Smooth muscle cell of the brain vasculature (primary cell): ENCODE measurements around the gene SLC45A3.
"Not testable (repeated sequence)": the region's sequence is repeated elsewhere in the genome, so short reads cannot be mapped to it uniquely, and the experiment has no call there.

Source experiments
- DNase-seq: peaks from one replicate; pipeline ENCODE4 v3.0.0-alpha.2; 2012; ENCODE audit warnings: low read depth, low spot score

Gene SLC45A3

GRCh38 chr1:205636138-205636530, 44.2 kb downstream of the SLC45A3 start:
- not testable (repeated sequence) for DNase-seq

GRCh38 chr1:205633421-205633976, 46.8 kb downstream of the SLC45A3 start:
- DNase-seq, result no peak

- DNase-seq, result no peak
Measured at GRCh38 chr1:205632669-205633169, 47.6 kb downstream of the SLC45A3 start.

- peak; percentile 95 for DNase-seq
Measured at GRCh38 chr1:205631768-205632668, 48.3 kb downstream of the SLC45A3 start, which contains the start of gene ELK4. Gene ELK4 (minus strand): TSS chr1:205632011. CDS start chr1:205623882, 8,129 bp downstream.

- DNase-seq, result peak; percentile 36
Measured at GRCh38 chr1:205631010-205631767, 49.1 kb downstream of the SLC45A3 start.

GRCh38 chr1:205630651-205631009, 49.7 kb downstream of the SLC45A3 start:
- DNase-seq, result no peak

- DNase-seq, result no peak
Measured at GRCh38 chr1:205630241-205630640, 50.1 kb downstream of the SLC45A3 start.

GRCh38 chr1:205629751-205630150, 50.6 kb downstream of the SLC45A3 start:
- DNase-seq, result no peak

GRCh38 chr1:205627956-205628355, 52.4 kb downstream of the SLC45A3 start:
- no peak for DNase-seq

- DNase-seq, result no peak
Measured at GRCh38 chr1:205626216-205626615, 54.1 kb downstream of the SLC45A3 start.

GRCh38 chr1:205623646-205624045, 56.7 kb downstream of the SLC45A3 start:
- DNase-seq, result no peak

- DNase-seq, result no peak
Measured at GRCh38 chr1:205620269-205620668, 60.0 kb downstream of the SLC45A3 start.

- no peak for DNase-seq
Measured at GRCh38 chr1:205619376-205619775, 60.9 kb downstream of the SLC45A3 start.

- DNase-seq, result no peak
Measured at GRCh38 chr1:205616563-205617293, 63.6 kb downstream of the SLC45A3 start.

- no peak for DNase-seq
Measured at GRCh38 chr1:205615789-205616188, 64.5 kb downstream of the SLC45A3 start.

GRCh38 chr1:205613854-205614412, 66.4 kb downstream of the SLC45A3 start:
- DNase-seq, result no peak

GRCh38 chr1:205612556-205612955, 67.8 kb downstream of the SLC45A3 start:
- DNase-seq, result no peak

- DNase-seq, result no peak
Measured at GRCh38 chr1:205612104-205612503, 68.2 kb downstream of the SLC45A3 start.

- no peak for DNase-seq
Measured at GRCh38 chr1:205610901-205611466, 69.3 kb downstream of the SLC45A3 start.

- DNase-seq, result no peak
Measured at GRCh38 chr1:205610036-205610435, 70.3 kb downstream of the SLC45A3 start.
